HG03280 (cell line): Measurements from ENCODE around the gene STEAP4.
"Not testable (repeated sequence)": the region's sequence is repeated elsewhere in the genome, so short reads cannot be mapped to it uniquely, and the experiment has no call there.

ENCODE experiments used
- ATAC-seq: cut with Tn5 transposase; IDR thresholded peaks from one replicate; pipeline ENCODE4 v1.9.1; 2021; ENCODE audit warnings: mild to moderate bottlenecking, moderate library complexity; ENCODE audit not compliant: unreplicated experiment

The STEAP4 gene

GRCh38 chr7:88274856-88275255 lies 31.8 kb downstream of the STEAP4 start:
- ATAC-seq = not testable (repeated sequence)

GRCh38 chr7:88269586-88269985 lies 37.1 kb downstream of the STEAP4 start:
- ATAC-seq = no peak

DNA sequence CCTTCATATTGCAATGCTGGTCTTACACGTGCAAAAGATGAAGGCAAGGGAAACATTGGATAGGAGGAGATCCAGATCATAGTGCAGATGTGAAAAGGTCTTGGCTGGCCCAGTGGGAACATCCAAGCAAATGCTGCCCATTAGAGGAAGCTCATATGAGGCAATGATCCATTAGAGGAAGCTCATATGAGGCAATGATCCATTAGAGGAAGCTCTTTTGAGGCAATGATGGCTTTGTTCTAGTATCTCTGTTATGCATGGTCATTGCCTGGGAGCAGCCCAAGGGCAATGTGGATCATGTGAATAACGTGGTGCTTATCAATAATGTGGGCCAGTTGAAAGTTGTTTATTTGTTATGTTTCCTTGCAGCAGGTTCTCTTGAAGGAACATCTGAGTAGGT lies 37.8 kb downstream of the STEAP4 start:
- ATAC-seq = no peak

- ATAC-seq = no peak
These were observed 38.6 kb downstream of the STEAP4 start for GRCh38 chr7:88268051-88268450.

GRCh38 chr7:88267421-88267820 lies 39.3 kb downstream of the STEAP4 start:
- no peak for ATAC-seq

- ATAC-seq = not testable (repeated sequence)
These were observed 41.7 kb downstream of the STEAP4 start for GRCh38 chr7:88264987-88265386.

- ATAC-seq = no peak
These were observed 44.1 kb downstream of the STEAP4 start for GRCh38 chr7:88262562-88262961.

DNA sequence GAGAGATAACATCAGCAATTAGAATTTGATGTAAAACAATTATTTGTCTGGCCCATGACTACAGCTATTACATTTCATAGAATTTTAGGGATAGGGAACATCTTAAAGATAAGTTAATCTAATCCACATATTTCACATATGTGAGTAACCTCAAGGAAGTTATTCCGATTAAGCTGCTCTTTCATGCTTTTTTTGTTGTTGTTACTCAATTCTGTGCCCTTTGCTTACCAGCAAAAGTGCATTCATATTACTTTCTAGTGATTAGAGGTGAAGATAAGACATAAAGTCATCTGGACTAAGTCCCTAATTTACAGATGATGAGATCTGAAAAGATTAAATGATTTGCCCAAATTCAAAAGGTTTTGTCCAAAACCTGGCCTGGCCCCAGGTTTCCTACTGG lies 46.0 kb downstream of the STEAP4 start:
- ATAC-seq = no peak

GRCh38 chr7:88259656-88260380 lies 46.9 kb downstream of the STEAP4 start:
- ATAC-seq = no peak

DNA sequence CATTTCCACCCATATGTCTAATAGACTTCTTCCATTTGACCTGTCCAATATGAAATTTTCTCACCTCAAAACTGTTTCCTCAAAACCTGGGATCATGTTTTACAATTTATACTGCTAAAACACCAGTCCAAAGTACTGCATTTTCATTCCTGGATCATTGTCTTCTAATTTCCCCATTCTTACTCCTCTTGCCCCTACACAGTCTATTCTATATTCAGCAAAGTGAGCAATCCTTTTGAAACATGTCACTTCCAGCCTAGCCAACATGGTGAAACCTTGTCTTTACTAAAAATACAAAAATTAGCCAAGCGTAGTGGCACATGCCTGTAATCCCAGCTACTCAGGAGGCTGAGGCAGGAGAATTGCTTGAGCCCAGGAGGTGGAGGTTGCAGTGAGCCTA lies 48.4 kb downstream of the STEAP4 start:
- ATAC-seq = not testable (repeated sequence)

DNA sequence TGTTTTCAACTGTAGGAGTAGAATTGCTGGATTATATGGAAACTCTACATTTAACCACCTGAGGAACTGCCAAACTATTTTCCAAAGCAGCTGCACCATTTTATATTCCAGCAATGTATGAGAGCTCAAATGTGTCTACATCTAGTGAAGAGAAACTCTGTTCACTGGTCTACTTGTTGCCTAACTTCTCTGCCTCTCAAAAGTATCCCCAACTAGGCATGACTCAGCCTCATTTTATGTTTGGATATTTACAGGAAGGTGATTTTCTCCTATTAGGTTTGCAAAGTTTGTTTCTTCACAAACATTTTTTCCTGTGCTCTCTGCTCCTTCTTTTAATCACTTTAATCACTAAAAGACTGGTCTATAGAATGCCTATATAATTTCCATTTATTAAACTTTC lies 49.8 kb downstream of the STEAP4 start:
- ATAC-seq = no peak

GRCh38 chr7:88254721-88255424 lies 51.8 kb downstream of the STEAP4 start:
- ATAC-seq = no peak

GRCh38 chr7:88253640-88254039 lies 53.1 kb downstream of the STEAP4 start:
- no peak for ATAC-seq

GRCh38 chr7:88244258-88244657 lies 62.4 kb downstream of the STEAP4 start:
- ATAC-seq = no peak

DNA sequence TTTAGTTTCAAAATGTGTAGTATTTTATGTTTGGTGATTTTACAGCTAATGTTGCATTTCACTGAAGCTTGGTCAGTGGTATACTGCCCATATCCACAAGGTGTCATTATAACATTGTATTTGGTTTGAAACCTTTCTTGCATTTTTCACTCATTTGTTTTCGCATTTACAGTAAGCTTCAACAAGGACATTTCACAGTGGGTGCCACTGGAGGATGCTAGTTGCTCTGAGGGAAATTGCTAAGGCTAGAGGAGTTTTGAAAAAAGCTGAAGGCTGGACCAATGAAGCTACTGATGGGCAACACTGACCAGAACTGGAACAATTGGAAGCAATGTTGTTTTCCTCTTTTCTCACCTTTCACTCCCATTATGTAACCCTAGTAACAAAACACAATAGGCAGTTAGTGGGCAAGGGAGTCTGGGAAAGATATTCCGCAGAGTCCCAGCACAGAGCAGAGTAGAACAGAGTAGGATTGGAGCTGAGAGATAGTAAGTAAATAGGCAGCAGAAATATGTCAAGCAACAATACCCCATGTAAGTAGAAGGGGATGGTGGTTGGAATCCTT lies 63.3 kb downstream of the STEAP4 start:
- ATAC-seq = peak; percentile 76

- ATAC-seq = no peak
These were observed 66.8 kb downstream of the STEAP4 start for GRCh38 chr7:88239852-88240251.

DNA sequence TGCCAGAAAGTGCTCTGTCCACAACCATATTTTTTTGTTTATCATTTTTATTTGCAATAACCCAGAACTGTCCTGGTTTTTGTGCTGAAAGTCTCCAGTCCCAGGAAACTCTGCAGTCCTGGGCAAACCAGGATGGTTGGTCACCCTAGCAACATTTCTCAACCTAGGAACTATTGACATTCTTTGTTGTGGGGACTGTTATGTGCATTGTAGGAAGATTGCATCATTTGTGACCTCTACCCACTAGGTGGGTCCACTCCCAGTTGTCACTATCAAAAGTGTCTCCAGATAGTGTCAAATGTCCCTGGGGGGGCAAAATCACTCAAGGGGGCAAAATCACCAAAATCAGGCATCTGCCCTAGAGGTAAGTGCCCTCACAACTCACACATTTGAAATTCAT lies 72.9 kb downstream of the STEAP4 start:
- ATAC-seq = no peak

DNA sequence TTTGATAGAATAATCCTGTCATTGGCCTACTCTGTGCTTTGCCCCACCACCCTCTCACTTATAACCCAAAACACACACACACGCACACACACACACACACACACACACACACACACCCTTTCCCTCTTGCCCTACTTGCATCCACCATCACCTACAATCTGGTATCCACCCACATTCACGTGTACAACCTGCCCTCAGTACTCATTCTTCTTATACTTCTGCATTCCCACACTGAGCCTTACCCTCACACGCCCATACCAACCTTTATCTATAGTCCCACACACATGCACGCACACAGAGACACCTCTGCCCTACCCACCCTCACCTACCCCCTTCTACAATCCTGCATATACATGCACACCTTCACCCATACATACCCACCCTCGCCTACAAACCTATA lies 76.0 kb downstream of the STEAP4 start:
- no peak for ATAC-seq

- ATAC-seq = no peak
These were observed 77.2 kb downstream of the STEAP4 start for GRCh38 chr7:88229302-88229995.

GRCh38 chr7:88226886-88227516 lies 79.7 kb downstream of the STEAP4 start:
- ATAC-seq = no peak

- no peak for ATAC-seq
These were observed 80.5 kb downstream of the STEAP4 start for GRCh38 chr7:88226201-88226600.
